ENCODE results near the gene METTL16.
"Not testable (repeated sequence)": the region's sequence is repeated elsewhere in the genome, so short reads cannot be mapped to it uniquely, and the experiment has no call there.

Gene METTL16, protein sequence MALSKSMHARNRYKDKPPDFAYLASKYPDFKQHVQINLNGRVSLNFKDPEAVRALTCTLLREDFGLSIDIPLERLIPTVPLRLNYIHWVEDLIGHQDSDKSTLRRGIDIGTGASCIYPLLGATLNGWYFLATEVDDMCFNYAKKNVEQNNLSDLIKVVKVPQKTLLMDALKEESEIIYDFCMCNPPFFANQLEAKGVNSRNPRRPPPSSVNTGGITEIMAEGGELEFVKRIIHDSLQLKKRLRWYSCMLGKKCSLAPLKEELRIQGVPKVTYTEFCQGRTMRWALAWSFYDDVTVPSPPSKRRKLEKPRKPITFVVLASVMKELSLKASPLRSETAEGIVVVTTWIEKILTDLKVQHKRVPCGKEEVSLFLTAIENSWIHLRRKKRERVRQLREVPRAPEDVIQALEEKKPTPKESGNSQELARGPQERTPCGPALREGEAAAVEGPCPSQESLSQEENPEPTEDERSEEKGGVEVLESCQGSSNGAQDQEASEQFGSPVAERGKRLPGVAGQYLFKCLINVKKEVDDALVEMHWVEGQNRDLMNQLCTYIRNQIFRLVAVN

DNA sequence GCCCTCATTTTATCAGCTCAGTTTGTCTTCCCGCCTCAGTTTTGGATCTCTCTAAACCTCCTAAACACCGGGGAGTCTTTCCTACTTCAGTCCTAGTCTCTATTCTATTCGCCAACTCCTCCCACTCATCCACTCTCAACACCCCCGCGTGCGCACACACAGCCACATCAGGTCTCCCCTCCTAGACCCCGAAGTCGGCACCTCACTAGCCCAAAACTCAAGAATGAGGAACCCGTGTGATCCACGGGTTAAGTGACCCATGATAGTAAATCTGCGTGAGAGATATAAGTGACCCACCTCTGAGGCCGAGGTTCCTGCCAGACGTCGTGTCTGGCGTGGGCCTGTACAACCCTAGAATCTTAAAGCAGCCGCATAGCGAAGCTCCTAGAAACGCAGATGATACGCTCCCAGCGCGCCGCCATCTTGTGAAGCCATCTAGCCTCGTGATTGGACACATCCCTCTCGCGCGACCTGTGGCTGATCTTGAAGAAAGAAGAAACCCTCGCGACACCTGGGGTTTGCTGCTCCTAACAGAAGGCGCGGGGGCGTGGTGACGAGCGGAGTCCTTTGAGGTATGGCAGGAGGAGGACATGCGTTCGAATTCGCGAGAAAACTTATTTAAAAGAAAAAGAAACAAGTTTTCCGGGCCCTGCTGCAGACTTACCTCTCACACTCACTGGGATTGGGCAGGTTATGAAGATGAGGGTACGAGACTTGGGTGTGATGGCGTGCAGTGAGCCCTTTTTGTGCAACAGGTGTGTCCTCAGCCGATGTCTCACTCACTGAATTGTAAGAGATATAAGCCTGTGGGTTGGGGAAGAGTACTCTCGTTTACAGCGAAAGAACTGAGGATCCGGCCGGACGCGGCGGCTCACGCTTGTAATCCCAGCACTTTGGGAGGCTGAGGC is at the start of gene METTL16:
Gene METTL16 (minus strand): TSS at position 427 of the 908 bp plus-strand sequence. CDS start 9,557 bp downstream, outside the sequence.
- peak; percentile 99 to 100 for ATAC-seq

- ATAC-seq: no peak
Observed at GRCh38 chr17:2560658-2561057, 49.0 kb upstream of the METTL16 start.

- no peak for ATAC-seq
Observed at GRCh38 chr17:2551928-2552327, 40.2 kb upstream of the METTL16 start.

- ATAC-seq: no peak
Observed at GRCh38 chr17:2551493-2551892, 39.8 kb upstream of the METTL16 start.

- ATAC-seq: no peak
Observed at GRCh38 chr17:2549392-2550211, 37.9 kb upstream of the METTL16 start.

DNA sequence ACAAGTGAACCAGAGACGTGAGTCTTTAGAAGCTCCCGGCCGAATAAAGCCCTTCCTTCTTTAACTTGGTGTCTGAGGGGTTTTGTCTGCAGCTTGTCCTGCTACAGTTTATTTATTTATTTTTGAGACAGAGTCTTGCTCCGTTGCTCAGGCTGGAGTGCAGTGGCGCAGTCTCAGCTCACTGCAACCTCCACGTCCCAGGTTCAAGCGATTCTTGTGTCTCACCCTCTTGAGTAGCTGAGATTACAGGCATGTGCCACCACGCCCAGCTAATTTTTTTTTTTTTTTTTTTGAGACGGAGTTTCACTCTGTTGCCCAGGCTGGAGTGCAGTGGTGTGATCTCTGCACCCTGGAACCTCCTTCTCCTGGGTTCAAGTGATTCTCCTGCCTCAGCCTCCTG is 36.3 kb upstream of the METTL16 start:
- ATAC-seq: not testable (repeated sequence)

DNA sequence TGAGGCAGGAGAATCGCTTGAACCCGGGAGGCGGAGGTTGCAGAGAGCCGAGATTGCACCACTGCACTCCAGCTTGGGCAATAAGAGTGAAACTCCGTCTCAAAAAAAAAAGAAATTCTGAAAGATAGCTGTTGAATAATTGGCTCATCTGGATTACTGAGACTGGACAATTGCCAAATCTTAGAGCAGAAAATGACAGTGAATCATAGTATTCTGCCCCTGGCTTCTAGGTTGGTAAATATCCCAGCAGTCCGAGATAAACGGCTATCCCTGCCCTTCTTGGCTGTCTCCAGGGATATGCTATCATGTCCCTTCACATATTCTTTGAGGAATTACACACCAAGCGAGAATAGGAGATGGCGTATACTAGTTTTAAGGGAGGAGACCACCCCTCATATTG is 35.5 kb upstream of the METTL16 start:
- no peak for ATAC-seq

DNA sequence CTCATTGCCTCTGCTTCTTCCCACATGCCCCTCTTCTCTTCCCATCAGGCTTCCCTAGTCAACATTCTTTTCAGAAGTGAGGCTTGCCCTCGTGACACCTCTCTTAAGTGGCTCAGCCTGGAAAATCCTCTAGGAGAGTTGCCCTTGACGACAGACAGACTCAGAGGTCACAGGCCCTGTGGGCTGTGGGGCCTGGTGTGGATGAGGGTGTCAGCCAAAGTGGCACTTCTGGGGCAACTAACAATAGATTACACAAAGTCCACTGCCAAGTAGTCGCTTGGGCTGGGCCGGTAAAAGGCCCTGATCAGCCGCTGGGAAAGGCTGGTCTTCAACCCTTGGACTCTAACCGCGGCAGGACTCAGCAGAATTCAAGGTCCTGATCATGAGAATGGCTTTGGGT is 33.7 kb upstream of the METTL16 start:
- no peak for ATAC-seq

DNA sequence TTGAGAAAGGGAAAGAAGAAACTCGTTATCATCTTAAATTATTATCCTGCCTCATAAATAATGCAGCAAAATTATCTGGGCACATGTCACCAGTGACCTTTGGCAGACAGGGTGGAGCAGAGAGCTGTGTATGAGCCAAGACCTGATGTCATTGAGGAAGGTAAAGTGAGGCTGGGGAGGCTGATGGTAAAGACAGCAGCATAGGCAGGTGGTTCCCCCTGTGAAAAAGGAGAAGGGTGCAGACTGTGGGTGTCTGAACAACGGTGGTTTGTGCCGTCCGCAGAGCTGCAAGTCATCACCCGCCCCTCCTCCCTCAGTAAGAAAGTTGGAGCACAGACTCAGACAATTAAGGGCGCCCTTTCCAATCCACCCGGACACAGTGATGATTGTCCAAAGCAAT is 30.8 kb upstream of the METTL16 start:
- no peak for ATAC-seq

DNA sequence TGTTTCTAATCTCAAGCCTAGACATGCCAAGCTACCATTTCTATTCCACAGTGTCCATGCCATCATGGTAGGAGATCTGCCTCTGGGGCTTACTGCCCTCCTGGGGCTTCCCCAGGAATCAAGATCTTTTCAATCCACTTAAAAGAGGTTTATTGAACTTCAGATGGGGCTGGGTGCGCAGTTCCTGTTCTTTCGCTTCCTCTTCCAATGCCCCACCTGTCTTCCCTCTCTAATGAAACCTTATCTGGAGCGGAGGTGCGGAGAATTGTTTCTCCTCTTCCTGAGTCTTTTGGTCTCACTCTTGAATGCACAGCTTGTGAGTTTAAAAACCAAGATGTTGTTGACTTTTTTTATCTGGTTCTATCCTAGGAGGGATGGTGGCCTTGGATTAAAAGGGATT is 30.4 kb upstream of the METTL16 start:
- no peak for ATAC-seq

GRCh38 chr17:2537579-2537978 is 25.9 kb upstream of the METTL16 start:
- not testable (repeated sequence) for ATAC-seq

GRCh38 chr17:2532146-2532720 is 20.5 kb upstream of the METTL16 start:
- ATAC-seq: no peak

GRCh38 chr17:2531243-2531954 is 19.7 kb upstream of the METTL16 start:
- peak; percentile 36 to 64 for ATAC-seq

DNA sequence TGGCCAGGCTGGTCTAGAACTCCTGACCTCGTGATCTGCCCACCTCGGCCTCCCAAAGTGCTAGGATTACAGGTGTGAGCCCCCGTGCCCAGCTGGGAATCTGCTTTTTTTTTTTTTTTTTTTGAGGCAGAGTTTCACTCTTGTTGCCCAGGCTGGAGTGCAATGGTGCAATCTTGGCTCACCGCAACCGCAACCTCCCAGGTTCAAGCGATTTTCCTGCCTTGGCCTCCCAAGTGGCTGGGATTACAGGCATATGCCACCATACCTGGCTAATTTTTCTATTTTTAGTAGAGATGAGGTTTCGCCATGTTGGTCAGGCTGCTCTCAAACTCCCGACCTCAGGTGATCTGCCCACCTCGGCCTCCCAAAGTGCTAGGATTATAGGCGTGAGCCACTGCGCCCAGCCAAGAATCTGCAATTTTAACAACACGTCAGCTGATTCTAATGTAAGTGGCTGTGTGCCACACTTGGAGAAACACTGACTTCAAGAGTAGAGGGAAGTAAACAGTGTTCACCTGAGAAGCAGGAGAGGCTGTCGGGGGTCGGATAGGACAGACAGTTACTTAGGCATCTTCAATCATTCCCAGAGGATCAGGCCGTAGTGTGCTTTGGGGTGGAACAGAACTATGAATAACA is 10.2 kb upstream of the METTL16 start:
- ATAC-seq: not testable (repeated sequence)

DNA sequence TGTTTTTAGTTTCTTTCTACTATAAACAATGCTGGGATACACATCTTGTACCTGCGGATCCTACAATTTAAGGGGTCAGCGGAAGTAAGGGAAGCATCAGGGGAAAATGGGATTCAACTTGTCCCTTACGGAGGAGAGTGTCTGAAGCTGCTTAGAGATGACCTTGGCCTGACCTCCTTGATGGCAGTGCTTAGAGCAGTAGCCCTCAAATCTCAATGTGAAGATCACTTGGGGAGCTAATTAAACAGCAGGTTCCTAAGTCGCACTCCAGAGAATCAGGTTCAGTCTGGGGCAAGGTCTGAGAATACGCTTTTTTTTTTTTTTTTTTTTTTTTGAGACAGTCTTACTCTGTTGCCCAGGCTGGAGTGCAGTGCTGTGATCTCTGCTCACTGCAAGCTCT is 9.6 kb upstream of the METTL16 start:
- no peak for ATAC-seq

GRCh38 chr17:2517539-2517938 is 5.9 kb upstream of the METTL16 start:
- no peak for ATAC-seq

- no peak for ATAC-seq
Observed at GRCh38 chr17:2511138-2511461, 588 bp downstream of the METTL16 start.

- no peak for ATAC-seq
Observed at GRCh38 chr17:2510559-2510958, 1.1 kb downstream of the METTL16 start.

DNA sequence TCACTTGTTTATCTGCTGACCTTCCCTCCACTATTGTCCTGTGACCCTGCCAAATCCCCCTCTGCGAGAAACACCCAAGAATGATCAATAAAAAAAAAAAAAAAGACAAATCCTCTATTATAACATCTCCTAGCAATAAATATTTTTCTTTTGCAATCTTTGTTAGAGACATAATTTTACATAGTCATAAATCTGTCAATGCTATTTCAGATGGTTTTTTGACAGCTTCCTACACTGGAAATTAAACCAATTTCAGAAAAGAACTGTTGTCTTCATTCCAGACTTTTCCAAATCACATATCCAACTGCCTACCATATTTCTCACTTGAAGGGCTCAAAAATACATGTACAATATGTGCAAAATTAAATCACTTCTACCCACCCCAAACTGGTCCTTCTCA is 3.7 kb downstream of the METTL16 start:
- no peak for ATAC-seq

- ATAC-seq: not testable (repeated sequence)
Observed at GRCh38 chr17:2507015-2507414, 4.7 kb downstream of the METTL16 start.

DNA sequence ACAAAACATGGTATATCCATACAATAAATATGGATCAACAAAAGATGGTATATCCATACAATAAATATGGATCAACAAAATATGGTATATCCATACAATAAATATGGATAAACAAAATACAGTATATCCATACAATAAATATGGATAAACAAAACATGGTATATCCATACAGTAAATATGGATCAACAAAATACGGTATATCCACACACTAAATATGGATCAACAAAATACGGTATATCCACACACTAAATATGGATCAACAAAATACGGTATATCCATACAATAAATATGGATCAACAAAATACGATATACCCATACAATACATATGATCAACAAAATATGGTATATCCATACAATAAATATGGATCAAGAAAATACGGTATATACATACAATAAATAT is 8.1 kb downstream of the METTL16 start:
- no peak for ATAC-seq

Measured in activated CD4-positive, CD25-positive, alpha-beta regulatory T cell treated with anti-CD3 and anti-CD28 coated beads, Interleukin-2, amount 50 U/mL, for 24 hours (primary cell).